Right atrium auricular region (tissue), 2 donors: ENCODE measurements around the gene ABTB1. TPM values are rescaled to one million over a fixed set of nuclear protein-coding genes. Genes with fewer than 3 reads are reported as not detected.

ENCODE experiments used
- DNase-seq: peaks from one replicate; pipeline ENCODE4 v3.0.0-alpha.2; 2019; ENCODE audit warnings: low spot score
- H3K27ac ChIP-seq, 2 donors: fragments of 200-600 bp; sonication (generic); 1 replicate in 1 of 2; 2 replicates in 1 of 2; pipeline ENCODE4 v1.5.1; 2016 to 2019
- H3K27me3 ChIP-seq, 2 donors: fragments of 200-600 bp; sonication (generic); one replicate each; pipeline versions ENCODE4 v1.5.1 to v1.6.0; 2017 to 2019
- H3K36me3 ChIP-seq: fragments of 200-600 bp; sonication (generic); one replicate; pipeline ENCODE4 v1.5.1; 2016
- H3K4me1 ChIP-seq, 2 donors: fragments of 200-600 bp; sonication (generic); one replicate each; pipeline versions ENCODE4 v1.5.1 to v1.6.0; 2017 to 2019
- H3K4me3 ChIP-seq, 2 donors: fragments of 200-600 bp; sonication (generic); 1 replicate in 1 of 2; 2 replicates in 1 of 2; pipeline ENCODE4 v1.5.1; 2017 to 2019; ENCODE audit warnings: mild to moderate bottlenecking in 1 of 2, moderate library complexity in 1 of 2
- H3K9me3 ChIP-seq, 2 donors: fragments of 200-600 bp; sonication (generic); one replicate each; pipeline ENCODE4 v1.5.1; 2019
- CTCF ChIP-seq, 2 donors: fragments of 200-600 bp; sonication (generic); IDR thresholded peaks; one replicate each; pipeline ENCODE4 v1.5.1; 2019; ENCODE audit warnings: antibody characterized with exemption in 2 of 2
- total RNA-seq, 2 donors: library from RNA; depleted of rRNA; stranded (reverse); fragments of >200 nt; gene quantifications; one replicate each; pipeline ENCODE4 v1.1.0, GENCODE V29; 2016

The ABTB1 gene
- total RNA-seq, 2 donors from 2014 or later, result 14.9 to 16.9 TPM

GRCh38 chr3:127688416-127689265 lies 15.9 kb downstream of the ABTB1 start:
- peak overlapping the region; percentile 59 to 73 for H3K27ac ChIP-seq
- peaks cover 0 to 43% of the 10 kb centered on the region in 2 donors for H3K4me1 ChIP-seq
- no peak overlapping the region for H3K4me3 ChIP-seq
- DNase-seq, result no peak
- peaks cover 13% of the 10 kb centered on the region for H3K36me3 ChIP-seq
- no peaks in the 10 kb centered on the region for H3K9me3 ChIP-seq
- no peak for TF ChIP-seq CTCF (IDR thresholded peaks at IDR 0.05)
- no peaks in the 10 kb centered on the region for H3K27me3 ChIP-seq

GRCh38 chr3:127689266-127689860 lies 16.6 kb downstream of the ABTB1 start:
- Histone ChIP-seq H3K9me3 (no peaks in the 10 kb centered on the region), H3K4me1 (peaks cover 0 to 43% of the 10 kb centered on the region in 2 donors), H3K27ac (peak overlapping the region; percentile 59 to 73), H3K36me3 (peaks cover 15% of the 10 kb centered on the region), H3K27me3 (no peaks in the 10 kb centered on the region), H3K4me3 (no peak overlapping the region)
- no peak for TF ChIP-seq CTCF (IDR thresholded peaks at IDR 0.05)
- DNase-seq, result no peak

- Histone ChIP-seq H3K27ac (peak overlapping the region; percentile 52 to 73), H3K9me3 (no peaks in the 10 kb centered on the region), H3K4me3 (no peak overlapping the region), H3K36me3 (peaks cover 15% of the 10 kb centered on the region), H3K4me1 (peaks cover 0 to 43% of the 10 kb centered on the region in 2 donors), H3K27me3 (no peaks in the 10 kb centered on the region)
- TF ChIP-seq CTCF (IDR thresholded peaks at IDR 0.05), result no peak
- no peak for DNase-seq
These were observed 17.4 kb downstream of the ABTB1 start for GRCh38 chr3:127690106-127690505.

- peak; percentile 37 to 75 for TF ChIP-seq CTCF (IDR thresholded peaks at IDR 0.05)
- Histone ChIP-seq H3K9me3 (no peaks in the 10 kb centered on the region), H3K4me1 (peaks cover 0 to 46% of the 10 kb centered on the region in 2 donors), H3K27ac (peak overlapping the region; percentile 52 to 73), H3K36me3 (peaks cover 15% of the 10 kb centered on the region), H3K27me3 (no peaks in the 10 kb centered on the region), H3K4me3 (no peak overlapping the region)
- no peak for DNase-seq
These were observed 18.2 kb downstream of the ABTB1 start for GRCh38 chr3:127690823-127691452.

- no peaks in the 10 kb centered on the region for H3K27me3 ChIP-seq
- peak overlapping the region in 1 of 2 donors; percentile 73 for H3K27ac ChIP-seq
- peaks cover 15% of the 10 kb centered on the region for H3K36me3 ChIP-seq
- DNase-seq, result no peak
- TF ChIP-seq CTCF (IDR thresholded peaks at IDR 0.05), result no peak
- no peaks in the 10 kb centered on the region for H3K9me3 ChIP-seq
- no peak overlapping the region for H3K4me3 ChIP-seq
- peaks cover 0 to 52% of the 10 kb centered on the region in 2 donors for H3K4me1 ChIP-seq
These were observed 18.7 kb downstream of the ABTB1 start for GRCh38 chr3:127691489-127691888.
